ENCODE data around the gene GRK6. TPM values are rescaled to one million over a fixed set of nuclear protein-coding genes. Genes with fewer than 3 reads are reported as not detected.

Gene GRK6
- total and polyA plus RNA-seq, 9 of the 15 experiments (the other 6 are each of a cell fraction or from before 2014, with no cell fraction given) = 0.63 to 122 (median 44.5) TPM

- peak; percentile 52; the same call in 1 of the 2 replicates for TF ChIP-seq AFF4 (CRISPR knock-in tag; IDR thresholded peaks at IDR 0.05)
- TF ChIP-seq E2F5 (CRISPR knock-in tag; IDR thresholded peaks at IDR 0.05) = no peak
- TF ChIP-seq DLX4 (CRISPR knock-in tag; IDR thresholded peaks at IDR 0.05) = no peak
- TF ChIP-seq TAF1 (IDR thresholded peaks at IDR 0.05; ENCODE audit: control insufficient read depth, extremely low read depth, insufficient read depth, low read length, severe bottlenecking) = peak; percentile 67
- no peak for TF ChIP-seq SIN3A (IDR thresholded peaks at IDR 0.05; ENCODE audit: borderline replicate concordance in 2 of 2, control insufficient read depth in 1 of 2, low read depth in 2 of 2, low read length in 2 of 2)
- no peak for TF ChIP-seq GTF3C2 (IDR thresholded peaks at IDR 0.05; ENCODE audit: borderline replicate concordance, extremely low read depth, insufficient read length)
- peak in 1 of 2 experiments; percentile 18; a peak in 1 of 4 replicates for TF ChIP-seq MAZ (CRISPR knock-in tag; conservative IDR thresholded peaks at IDR 0.05 in 1 of 2, IDR thresholded peaks at IDR 0.05 in 1 of 2)
- TF ChIP-seq CREB3L1 (IDR thresholded peaks at IDR 0.05; ENCODE audit: borderline replicate concordance, low read depth) = 0 out of 2 replicates have a peak, but pooled peaks have one; percentile 29
- TF ChIP-seq CREB5 (CRISPR knock-in tag; IDR thresholded peaks at IDR 0.05) = peak; percentile 68; the same call in 1 of the 2 replicates
- TF ChIP-seq MEF2D (tag; conservative IDR thresholded peaks at IDR 0.05; ENCODE audit: low read depth) = peak; percentile 80
Measured at GRCh38 chr5:177378884-177379883, 47.3 kb upstream of the GRK6 start (continued).

All from K562 (cell line).